ENCODE measurements around the gene FAM210A.

GRCh38 chr18:13623871-13624270 lies 102.5 kb downstream of the FAM210A start:
- TF ChIP-seq CTCF (conservative IDR thresholded peaks at IDR 0.05; ENCODE audit: low read depth, low read length) (no peak), RFX5 (IDR thresholded peaks at IDR 0.05; ENCODE audit: low read depth, low read length) (no peak), POLR2A (IDR thresholded peaks at IDR 0.05; ENCODE audit: low read depth, low read length) (no peak), MXI1 (IDR thresholded peaks at IDR 0.05; ENCODE audit: borderline replicate concordance, low read depth, low read length) (no peak), SMC3 (IDR thresholded peaks at IDR 0.05; ENCODE audit: low read depth, low read length) (no peak)
- TF ChIP-seq, protein P1, sequence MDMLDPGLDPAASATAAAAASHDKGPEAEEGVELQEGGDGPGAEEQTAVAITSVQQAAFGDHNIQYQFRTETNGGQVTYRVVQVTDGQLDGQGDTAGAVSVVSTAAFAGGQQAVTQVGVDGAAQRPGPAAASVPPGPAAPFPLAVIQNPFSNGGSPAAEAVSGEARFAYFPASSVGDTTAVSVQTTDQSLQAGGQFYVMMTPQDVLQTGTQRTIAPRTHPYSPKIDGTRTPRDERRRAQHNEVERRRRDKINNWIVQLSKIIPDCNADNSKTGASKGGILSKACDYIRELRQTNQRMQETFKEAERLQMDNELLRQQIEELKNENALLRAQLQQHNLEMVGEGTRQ (IDR thresholded peaks at IDR 0.05; ENCODE audit: low read depth, low read length): no peak

Measured in IMR-90 (cell line).